Measurements from ENCODE around the gene CPLANE2.

Gene CPLANE2

DNA sequence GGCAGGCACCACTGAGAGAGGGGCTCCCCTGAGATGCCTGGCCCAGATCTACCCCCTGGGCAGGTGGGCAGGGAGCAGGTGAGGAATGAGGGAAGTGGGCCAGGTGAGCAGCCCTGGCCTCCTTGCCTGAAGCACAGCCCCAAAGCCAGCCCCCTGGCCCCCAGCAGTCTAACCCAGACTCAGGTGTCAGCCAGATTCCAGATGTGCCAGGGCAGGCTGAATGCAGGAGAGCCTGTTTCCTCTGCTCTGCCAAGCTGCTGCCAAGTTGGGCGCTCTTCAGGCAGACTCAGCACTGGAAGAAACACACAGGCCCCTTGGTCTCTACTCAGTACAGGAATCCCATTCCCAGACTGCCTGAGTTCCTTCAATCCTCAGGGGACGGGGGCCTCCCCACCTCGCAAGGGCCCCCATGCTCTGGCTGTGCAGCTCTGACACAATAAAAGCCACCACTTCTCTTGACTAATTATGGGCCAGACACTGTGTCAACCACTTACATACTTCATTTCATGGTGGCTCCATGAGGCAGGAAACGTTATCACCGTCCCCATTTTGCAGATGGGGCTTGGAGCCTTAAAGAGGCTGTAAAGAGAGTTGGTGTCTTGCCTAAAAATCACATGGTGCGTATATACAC, 45.0 kb downstream of the CPLANE2 start:
- DNase-seq (ENCODE audit: low read depth in 2 of 2, low spot score in 1 of 2), result no peak

DNA sequence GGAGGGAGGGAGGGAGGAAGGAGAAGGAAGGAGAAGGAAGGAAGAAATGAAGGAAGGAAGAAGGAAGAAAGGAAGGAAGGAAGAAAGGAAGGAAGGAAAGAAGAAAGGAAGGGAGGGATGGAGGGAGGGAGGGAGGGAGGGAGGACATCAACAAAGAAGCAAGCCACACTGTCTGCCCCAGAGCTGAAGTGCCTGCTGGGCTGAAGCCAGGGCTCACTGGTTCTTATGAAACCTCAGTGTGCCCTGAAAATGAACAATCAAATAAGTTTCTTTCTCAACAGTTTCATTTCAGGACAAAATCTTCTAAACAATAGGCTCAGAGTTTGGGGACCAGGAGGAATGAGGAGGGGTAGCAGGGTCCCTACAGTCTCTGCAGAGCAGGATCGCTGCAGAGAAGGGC, 45.7 kb downstream of the CPLANE2 start:
- DNase-seq (ENCODE audit: low read depth in 2 of 2, low spot score in 1 of 2), result no peak

DNA sequence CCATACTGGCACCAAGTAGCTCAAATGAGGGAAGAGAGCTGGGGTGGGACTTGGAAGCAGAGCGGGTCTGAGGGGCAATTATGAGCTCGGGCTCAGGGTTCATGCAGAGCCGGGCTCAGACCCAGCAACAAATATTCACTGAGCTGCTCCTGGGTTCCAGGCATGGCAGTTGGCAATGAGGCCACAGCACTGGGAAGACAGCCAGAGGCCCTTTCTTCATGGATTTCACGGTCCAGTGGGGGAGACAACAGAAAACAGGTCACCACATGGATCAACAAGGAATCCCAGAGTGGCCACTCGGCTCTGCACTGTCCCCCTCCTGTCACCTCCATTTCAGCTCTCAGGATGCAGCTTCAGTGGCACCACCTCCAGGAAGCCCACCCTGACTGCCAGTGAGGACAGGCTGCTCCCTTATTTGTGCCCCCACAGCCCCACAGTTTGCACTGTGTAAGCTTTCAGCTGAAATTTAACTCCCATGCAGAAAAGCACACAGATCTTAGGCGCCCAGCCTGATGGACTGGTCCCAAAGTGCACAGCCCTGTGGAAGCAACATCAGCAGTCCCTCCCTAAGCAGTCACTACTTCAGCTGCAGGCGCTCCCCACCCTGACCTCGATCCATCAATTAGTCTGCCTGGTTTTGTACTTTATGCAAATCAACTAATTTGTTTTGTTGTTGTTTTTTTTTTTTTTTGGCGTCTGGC, 46.9 kb downstream of the CPLANE2 start:
- no peak for DNase-seq (ENCODE audit: low read depth in 2 of 2, low spot score in 1 of 2)

DNA sequence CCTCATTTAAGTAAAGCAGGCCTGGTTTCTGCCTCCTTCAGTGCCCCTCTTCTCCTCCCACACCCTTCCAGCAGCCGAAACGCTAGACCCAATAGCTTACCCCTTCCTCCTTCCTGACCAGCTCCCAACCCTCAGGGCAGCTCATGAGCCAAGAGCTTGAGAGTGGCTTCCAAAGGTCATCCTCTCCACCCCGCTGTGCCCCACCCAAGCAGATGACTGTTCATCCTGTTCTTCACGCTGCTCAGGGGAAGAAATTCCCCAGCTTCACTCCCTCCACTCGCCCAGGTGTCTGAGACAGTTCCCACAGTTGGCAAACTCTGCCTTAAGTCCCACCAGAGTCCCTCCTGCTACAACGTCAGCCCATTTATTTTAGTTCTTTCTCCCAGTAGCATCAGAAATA, 48.0 kb downstream of the CPLANE2 start:
- no peak for DNase-seq (ENCODE audit: low read depth in 2 of 2, low spot score in 1 of 2)

DNA sequence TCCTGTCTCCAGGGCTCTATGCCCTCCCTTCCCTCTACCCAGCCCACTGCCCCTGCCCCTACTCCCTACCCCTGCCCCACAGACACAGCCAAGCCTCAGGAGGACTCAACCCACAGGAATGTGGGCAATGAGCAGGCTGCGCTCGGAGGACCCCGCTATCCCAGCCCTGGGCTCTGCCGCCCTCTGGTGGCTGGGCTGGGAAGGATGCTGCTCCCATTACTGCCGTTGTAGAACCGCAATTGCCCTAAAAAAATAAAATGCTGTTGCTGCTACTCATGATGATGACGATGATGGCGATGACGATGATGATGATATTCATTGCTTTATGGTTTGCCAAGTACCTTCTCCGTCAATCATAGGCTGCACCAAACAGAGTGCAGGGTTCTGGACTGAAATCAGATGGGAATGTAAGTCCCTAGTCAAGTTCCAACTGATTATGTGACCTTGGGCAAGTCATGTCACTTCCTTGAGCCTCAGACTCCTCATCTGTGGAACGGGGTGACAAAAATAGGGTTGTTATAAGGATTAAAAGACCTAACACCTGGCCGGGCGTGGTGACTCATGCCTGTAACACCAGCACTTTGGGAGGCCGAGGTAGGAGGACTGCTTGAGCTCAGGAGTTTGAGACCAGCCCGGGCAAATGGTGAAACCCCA, 49.1 kb downstream of the CPLANE2 start:
- DNase-seq (ENCODE audit: low read depth in 2 of 2, low spot score in 1 of 2), result peak; percentile 50 to 63

DNA sequence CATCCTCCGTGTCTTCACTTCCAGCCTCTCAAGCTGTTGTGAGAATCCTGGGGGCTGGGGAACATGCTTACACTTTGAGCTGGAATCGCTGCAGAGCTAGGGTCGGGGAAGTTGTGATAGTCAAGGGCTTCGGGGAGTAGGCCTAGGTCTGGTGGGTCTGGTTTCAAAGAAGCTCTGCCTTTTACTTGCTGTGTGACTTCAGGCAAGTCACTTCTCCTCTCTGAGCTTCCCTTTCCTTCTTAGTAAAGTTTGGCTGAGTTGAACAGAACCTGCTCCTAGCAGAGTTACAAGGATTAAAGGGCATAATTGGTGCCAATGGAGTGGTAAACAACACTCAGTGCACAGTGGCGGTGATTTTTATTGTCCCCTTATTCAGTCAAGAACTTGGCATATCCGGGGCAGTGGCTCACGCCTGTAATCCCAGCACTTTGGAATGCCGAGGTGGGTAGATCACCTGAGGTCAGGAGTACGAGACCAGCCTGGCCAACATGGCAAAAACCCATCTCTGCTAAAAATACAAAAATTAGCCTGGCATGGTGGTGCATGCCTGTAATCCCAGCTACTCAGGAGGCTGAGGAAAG, 50.2 kb downstream of the CPLANE2 start:
- no peak for DNase-seq (ENCODE audit: low read depth in 2 of 2, low spot score in 1 of 2)

DNA sequence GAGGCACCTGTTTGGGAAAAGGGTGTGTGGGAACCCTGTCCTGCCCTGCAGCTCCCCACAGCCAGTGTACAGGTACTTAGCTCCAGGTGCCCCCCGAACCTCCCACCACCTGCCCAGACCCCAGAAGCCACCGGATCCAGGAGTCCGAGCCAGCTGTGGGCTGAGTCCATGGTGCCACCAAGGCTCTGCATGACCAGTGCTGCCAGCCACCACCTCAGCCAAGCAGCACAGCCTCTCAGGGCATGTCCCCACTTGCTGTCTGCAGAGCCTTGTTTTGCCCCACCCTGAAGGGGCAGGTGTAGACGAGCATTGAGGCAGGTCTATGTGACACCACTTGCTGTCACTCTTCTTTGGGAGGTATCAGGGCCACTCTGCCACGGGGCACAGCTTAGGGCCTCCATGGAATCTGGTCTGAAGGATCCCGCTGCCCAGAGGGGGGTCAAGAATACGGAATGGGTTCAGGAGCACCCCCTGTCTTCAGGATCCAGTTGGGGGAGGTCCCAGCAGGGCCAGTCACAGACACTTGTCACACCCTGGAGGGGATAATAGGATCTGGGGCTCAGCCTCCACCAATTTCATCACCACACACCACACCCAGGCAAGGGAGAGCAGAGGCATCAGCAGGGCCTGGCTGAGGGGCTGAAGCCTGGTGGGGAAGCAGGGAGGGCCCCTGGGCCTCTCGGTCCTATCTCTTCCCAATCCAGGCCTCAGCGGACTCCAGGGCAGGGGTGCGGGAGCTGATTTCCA, 52.3 kb downstream of the CPLANE2 start:
- DNase-seq (ENCODE audit: low read depth in 2 of 2, low spot score in 1 of 2), result no peak

DNA sequence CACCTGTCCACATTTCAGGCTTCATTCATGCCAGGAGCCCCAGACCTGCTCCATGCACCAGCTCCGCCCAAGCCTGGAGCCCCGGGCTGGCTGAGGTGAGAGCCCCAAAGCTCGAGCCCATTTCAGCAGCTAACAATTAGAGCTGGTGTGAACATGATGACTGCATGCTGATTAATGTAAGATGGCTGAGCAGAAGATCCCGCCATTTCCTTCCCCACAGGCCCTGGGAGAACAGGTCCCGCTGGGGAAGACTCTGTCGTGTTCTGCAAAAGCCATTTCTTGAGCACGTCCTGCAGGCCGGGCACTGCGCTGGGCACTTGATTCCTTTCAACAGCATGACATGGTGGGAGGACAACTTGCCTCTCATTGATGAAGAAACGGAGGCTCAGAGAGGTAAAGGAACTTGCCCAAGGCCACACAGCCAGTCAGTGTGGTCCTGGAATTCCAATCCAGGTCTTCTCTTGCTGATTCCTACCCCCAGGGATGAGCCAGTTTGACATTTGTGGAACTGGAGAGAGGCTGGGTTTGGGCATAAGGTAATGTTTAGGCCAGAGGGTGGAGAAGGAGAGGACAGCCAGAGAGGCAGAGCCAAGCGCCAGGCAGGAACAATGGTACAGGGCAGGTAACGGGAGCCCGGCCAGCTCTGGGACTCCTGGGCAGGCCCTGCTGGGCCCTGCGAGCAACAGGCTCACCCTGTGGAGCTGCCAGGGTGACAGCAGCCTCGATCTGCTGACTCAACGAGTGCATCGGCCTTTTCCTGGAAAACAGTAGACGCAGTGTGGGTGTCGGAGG, 53.0 kb downstream of the CPLANE2 start:
- no peak for DNase-seq (ENCODE audit: low read depth in 2 of 2, low spot score in 1 of 2)

DNA sequence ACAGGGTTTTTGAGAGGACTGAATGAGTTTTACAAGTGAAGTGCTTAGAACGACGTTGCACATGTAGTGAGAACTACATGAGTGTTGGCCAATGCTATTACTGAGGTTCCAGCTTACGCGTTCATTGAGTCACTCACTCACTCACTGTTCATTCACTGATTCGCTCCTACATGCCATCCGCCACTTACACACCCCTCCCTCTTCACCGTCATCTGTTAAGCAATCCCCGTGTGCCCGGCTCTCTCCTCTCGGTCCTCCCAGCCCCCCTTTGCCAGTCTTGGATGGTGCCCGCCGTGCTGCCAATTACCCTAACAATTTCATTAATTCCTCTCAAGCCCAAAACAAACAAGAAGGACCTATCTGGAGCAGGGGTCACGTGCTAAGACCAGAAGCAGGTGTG, 53.8 kb downstream of the CPLANE2 start:
- DNase-seq (ENCODE audit: low read depth in 2 of 2, low spot score in 1 of 2), result no peak

DNA sequence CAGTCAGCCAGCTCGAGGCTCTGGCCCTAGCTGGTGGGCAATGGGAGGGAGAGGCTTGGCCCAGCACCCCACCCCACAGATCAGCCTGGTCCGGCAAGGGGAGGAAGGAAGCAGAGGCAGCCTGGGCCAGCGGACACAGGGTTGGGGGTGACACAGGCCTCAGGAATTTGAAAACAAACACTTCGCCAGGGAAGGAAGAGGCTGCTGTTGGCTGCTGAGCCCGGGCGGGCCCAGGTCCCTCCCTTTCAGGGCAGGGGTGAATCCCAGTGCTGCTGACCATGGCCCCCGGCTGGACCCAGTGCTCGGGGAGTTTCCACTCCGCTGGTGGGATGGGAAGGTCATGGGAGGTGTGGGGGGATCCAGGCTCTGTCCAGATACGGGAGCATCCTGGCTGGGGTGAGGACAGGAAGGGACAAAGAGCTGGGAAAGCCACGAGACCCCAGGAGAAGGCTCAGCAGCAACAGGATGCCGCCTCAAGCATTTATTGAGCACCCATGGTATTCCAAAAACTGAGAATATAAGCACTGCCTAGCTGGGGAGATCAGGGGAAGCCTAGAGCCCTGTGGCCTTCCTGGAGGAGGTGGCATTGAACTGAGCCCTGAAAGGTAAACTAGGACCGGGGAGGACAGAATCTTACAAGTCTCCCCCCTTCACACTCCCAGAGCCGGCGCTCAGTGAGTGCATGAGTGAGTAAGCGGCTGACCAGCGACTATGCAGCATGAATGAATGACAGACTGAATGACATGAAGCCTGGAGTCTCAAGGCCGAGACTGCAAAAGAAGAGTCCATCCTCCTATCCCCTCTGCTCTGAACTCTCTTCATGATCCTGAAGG, 54.9 kb downstream of the CPLANE2 start:
- no peak for DNase-seq (ENCODE audit: low read depth in 2 of 2, low spot score in 1 of 2)
